Activated T-cell treated with anti-CD3 and anti-CD28 coated beads, Interleukin-2, amount 50 U/mL, for 24 hours (primary cell): Measurements from ENCODE around the gene GJB5.
"Not testable (repeated sequence)": the region's sequence is repeated elsewhere in the genome, so short reads cannot be mapped to it uniquely, and the experiment has no call there.

Experiments
- DNase-seq: peaks from one replicate; pipeline ENCODE4 v3.0.0-alpha.2; 2020
- H3K27ac Mint-ChIP-seq: 2 replicates; pipeline ENCODE4 v1.8.0; 2020; ENCODE audit warnings: mild to moderate bottlenecking, mixed read lengths
- H3K27me3 Mint-ChIP-seq: 2 replicates; pipeline ENCODE4 v1.8.0; 2020; ENCODE audit warnings: mixed read lengths
- H3K36me3 Mint-ChIP-seq: 2 replicates; pipeline ENCODE4 v1.8.0; 2020; ENCODE audit warnings: low read depth, mixed read lengths
- H3K4me1 Mint-ChIP-seq: 2 replicates; pipeline ENCODE4 v1.8.0; 2020; ENCODE audit warnings: low read depth, mixed read lengths
- H3K4me3 Mint-ChIP-seq: 2 replicates; pipeline ENCODE4 v1.8.0; 2020; ENCODE audit warnings: mild to moderate bottlenecking, moderate library complexity, mixed read lengths
- H3K9me3 Mint-ChIP-seq: 2 replicates; pipeline ENCODE4 v1.8.0; 2020; ENCODE audit warnings: mixed read lengths

Gene GJB5

DNA sequence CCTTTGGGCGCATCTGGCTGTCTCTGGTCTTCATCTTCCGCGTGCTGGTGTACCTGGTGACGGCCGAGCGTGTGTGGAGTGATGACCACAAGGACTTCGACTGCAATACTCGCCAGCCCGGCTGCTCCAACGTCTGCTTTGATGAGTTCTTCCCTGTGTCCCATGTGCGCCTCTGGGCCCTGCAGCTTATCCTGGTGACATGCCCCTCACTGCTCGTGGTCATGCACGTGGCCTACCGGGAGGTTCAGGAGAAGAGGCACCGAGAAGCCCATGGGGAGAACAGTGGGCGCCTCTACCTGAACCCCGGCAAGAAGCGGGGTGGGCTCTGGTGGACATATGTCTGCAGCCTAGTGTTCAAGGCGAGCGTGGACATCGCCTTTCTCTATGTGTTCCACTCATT lies 2.5 kb downstream of the GJB5 start:
- Mint-ChIP-seq H3K4me3 (no peak overlapping the region), H3K27me3 (peaks cover 4% of the 10 kb centered on the region), H3K27ac (no peak overlapping the region), H3K9me3 (no peaks in the 10 kb centered on the region), H3K4me1 (no peaks in the 10 kb centered on the region), H3K36me3 (no peaks in the 10 kb centered on the region)
- DNase-seq: no peak

DNA sequence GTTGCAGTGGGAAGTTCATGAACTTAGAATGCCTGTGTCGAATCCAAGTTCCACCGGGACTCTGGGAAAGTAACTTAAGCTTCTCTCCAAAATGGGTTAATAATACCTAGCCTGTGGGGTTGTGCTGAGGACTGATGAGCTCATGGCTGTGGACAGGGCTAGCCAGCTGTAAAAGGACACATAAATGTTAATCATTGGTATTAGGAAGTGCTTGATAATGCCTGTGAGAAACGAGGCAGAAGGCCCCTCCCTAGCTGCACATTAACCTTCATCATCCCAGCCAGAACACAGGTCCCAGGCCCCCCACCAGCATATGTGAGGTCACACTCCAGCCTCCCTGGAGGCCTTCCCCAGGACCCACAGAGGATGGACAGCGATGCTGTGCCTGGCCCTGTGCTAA lies 3.9 kb downstream of the GJB5 start:
- Mint-ChIP-seq H3K4me3 (no peak overlapping the region), H3K4me1 (no peaks in the 10 kb centered on the region), H3K36me3 (no peaks in the 10 kb centered on the region), H3K9me3 (no peaks in the 10 kb centered on the region), H3K27me3 (peaks cover 4% of the 10 kb centered on the region), H3K27ac (no peak overlapping the region)
- DNase-seq: no peak

DNA sequence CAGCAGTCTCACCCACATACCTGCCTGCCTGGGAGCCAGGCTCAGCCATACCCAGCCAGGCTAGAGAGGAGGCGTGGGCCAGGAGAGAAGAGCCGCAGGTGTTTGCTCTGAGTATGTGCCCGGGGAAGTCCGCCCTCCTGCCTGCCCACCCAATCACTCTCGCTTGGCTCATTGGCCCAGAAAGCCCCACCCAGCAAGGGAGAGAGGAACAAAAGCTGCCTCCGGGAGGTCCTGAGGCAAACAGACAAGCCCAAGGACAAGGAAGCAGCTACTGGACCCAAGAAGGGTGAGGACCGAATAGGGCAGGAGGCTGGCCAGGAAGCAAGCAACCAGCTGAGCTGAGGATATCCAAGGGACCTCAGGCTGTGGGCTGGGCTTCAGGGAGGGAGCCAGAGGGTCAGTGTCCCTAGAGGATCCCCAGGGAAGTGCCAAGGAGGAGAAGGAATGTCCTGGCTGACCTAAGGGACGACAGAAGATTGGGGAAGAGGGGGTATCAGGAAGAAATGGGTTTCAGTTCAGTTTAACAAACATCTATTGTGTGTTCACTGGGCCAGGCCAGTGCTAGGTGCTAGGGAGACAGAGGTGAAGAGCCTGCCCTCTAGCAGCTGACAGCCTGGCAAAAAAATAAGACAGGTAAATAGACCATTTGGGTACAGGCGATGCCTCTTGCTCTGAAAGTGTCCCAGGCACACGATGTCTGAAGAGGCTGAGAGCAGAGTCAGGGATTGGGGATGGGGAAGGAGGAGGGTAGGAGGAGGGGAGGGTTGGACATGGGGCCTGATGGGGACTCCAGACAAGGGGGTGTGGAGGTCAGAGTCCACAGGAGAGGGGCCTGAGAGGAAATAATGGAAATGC lies 4.9 kb downstream of the GJB5 start, which contains the start of gene GJB4:
Gene GJB4 (plus strand): TSS at position 238 of the 855 bp plus-strand sequence. CDS start 1,515 bp downstream, outside the sequence.
- H3K27me3 Mint-ChIP-seq: peaks cover 4% of the 10 kb centered on the region

DNA sequence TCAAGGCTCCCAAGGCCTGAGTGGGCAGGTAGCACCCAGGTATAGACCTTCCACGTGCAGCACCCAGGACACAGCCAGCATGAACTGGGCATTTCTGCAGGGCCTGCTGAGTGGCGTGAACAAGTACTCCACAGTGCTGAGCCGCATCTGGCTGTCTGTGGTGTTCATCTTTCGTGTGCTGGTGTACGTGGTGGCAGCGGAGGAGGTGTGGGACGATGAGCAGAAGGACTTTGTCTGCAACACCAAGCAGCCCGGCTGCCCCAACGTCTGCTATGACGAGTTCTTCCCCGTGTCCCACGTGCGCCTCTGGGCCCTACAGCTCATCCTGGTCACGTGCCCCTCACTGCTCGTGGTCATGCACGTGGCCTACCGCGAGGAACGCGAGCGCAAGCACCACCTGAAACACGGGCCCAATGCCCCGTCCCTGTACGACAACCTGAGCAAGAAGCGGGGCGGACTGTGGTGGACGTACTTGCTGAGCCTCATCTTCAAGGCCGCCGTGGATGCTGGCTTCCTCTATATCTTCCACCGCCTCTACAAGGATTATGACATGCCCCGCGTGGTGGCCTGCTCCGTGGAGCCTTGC lies 6.4 kb downstream of the GJB5 start:
- DNase-seq: no peak
- Mint-ChIP-seq H3K9me3 (no peaks in the 10 kb centered on the region), H3K36me3 (no peaks in the 10 kb centered on the region), H3K27me3 (peaks cover 4% of the 10 kb centered on the region), H3K4me1 (no peaks in the 10 kb centered on the region), H3K4me3 (no peak overlapping the region), H3K27ac (no peak overlapping the region)

More for the DNA sequence above, 4.9 kb downstream of the GJB5 start, which contains the start of gene GJB4:
- Mint-ChIP-seq H3K36me3 (no peaks in the 10 kb centered on the region), H3K27ac (no peak within 1 kb of the TSS), H3K4me3 (no peak within 1 kb of the TSS), H3K4me1 (no peaks in the 10 kb centered on the region), H3K9me3 (no peaks in the 10 kb centered on the region)
- no peak for DNase-seq

DNA sequence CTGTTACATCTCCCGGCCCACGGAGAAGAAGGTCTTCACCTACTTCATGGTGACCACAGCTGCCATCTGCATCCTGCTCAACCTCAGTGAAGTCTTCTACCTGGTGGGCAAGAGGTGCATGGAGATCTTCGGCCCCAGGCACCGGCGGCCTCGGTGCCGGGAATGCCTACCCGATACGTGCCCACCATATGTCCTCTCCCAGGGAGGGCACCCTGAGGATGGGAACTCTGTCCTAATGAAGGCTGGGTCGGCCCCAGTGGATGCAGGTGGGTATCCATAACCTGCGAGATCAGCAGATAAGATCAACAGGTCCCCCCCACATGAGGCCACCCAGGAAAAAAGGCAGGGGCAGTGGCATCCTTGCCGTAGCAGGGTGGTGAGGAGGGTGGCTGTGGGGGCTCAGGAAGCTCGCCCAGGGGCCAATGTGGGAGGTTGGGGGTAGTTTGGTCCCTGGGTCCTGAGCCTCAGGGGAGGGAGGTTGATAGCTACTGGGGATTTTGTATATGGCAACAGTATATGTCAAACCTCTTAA lies 7.0 kb downstream of the GJB5 start:
- H3K4me3 Mint-ChIP-seq: no peak overlapping the region
- no peak overlapping the region for H3K27ac Mint-ChIP-seq
- no peaks in the 10 kb centered on the region for H3K9me3 Mint-ChIP-seq
- H3K36me3 Mint-ChIP-seq: no peaks in the 10 kb centered on the region
- DNase-seq: no peak
- peaks cover 4% of the 10 kb centered on the region for H3K27me3 Mint-ChIP-seq
- no peaks in the 10 kb centered on the region for H3K4me1 Mint-ChIP-seq

DNA sequence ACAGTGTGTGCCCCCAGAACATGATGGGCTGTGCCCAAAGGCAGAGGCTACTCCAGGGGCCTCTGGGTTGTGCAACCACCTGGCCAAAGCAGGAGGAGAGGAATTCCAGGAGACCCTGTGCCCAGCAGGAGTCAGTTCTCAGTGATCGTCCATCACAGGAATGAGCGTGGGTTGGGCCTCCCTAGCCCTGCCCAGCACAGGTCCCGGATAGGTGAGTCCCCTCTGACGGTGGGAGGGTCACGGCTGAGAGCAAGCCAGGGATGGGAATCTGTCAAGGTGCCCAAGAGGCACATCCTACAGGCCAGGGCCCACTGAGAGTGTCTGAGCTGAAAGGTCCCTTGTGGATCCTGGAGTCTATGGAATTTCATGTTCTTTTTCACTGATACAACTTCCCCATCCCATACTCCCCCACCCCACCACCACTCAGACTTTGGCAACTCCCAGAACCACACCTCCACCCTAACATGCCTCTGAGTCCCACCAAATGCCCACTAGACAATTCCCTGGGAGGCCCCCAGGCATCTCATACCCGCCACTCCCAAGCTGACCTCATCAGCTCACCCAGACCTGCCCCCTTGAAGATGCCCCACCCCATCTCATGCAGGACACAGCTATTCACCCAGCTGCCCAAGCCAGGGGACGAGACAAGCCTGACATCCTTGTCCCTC lies 7.8 kb downstream of the GJB5 start:
- no peaks in the 10 kb centered on the region for H3K36me3 Mint-ChIP-seq
- no peak overlapping the region for H3K27ac Mint-ChIP-seq
- peaks cover 3% of the 10 kb centered on the region for H3K27me3 Mint-ChIP-seq
- no peaks in the 10 kb centered on the region for H3K4me1 Mint-ChIP-seq
- no peak for DNase-seq
- H3K9me3 Mint-ChIP-seq: no peaks in the 10 kb centered on the region
- no peak overlapping the region for H3K4me3 Mint-ChIP-seq

DNA sequence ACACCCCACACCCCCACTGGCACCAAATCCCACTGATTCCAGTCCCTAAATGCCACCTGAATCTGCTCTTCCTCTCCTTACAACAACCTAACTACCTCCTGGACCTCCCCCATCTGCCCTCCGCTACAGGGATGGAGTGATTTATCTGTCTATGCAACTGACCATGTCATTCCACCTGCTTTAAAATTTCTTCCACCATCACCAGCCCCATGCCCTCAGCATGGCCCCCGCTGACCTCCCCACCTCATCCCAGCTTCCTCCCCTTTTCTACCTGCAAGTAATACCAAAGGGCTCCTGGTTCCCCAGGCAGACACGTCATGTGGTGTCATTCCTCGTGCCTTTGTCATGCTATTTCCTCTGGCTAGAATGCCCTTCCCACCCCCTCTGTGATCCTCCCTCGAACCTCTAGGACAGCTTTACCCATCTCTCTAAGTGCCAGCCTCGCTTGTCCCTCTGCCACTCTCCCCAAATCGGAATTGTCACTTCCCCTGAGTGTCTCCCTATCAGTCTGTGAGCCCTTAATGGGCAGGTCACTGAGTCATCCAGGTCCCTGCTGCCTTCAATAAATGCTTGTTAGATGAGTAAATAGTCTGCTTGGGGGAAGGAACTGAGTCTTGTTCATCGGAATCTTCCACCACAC lies 8.4 kb downstream of the GJB5 start:
- Mint-ChIP-seq H3K27me3 (no peaks in the 10 kb centered on the region), H3K4me3 (no peak overlapping the region), H3K27ac (no peak overlapping the region), H3K9me3 (no peaks in the 10 kb centered on the region), H3K36me3 (no peaks in the 10 kb centered on the region), H3K4me1 (no peaks in the 10 kb centered on the region)
- DNase-seq: no peak

DNA sequence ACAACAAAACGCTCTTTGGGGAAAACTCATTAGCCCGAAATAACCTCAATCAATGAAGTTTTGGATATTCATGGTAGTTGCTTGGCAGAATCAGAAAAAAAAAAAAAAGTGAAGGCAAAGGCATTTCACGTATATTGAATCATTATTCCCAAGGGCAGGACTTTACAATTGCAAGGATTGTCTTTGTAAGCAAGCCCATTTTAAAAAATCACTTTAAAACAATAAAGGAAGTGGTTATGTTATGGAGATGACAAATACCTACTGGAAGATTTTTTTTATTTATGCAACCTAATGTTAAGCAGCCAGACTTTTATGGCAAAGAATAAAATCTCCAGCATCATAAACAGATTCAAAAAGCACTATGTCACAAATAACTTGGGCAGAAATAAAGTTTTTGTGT lies 14.0 kb downstream of the GJB5 start:
- Mint-ChIP-seq H3K27ac (no peak overlapping the region), H3K9me3 (no peaks in the 10 kb centered on the region), H3K4me1 (no peaks in the 10 kb centered on the region), H3K27me3 (peaks cover 4% of the 10 kb centered on the region), H3K4me3 (no peak overlapping the region), H3K36me3 (no peaks in the 10 kb centered on the region)
- DNase-seq: no peak

DNA sequence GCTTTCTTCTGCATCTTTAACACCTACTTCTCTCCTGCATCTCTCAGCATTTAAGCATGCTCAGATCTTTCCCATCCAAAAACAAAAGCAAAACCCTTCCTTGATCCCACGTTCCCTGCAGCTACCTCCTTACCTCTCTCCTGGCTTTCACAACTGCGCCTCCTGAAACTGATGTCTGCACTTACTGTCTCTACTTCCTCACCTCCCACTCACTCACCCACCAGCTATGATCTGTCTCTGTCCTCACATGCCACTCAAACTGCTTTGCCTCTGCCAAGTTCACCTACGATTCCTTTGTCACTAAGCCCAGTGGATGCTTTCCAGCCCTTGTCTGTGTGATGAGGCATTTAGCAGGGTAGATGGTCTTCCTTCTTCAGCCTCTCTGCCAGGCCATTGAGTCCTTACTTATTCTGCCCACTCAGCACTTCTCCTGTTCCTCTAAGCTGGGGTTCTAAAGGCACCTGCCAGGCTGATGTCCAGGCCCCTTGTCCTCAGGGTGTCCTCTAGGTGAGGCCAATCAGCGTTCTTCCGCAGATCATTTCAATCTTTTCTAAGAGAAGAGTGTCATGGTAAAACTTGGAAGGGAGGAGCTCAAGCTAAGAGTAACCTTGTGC lies 16.2 kb downstream of the GJB5 start:
- peaks cover 4% of the 10 kb centered on the region for H3K27me3 Mint-ChIP-seq
- H3K27ac Mint-ChIP-seq: no peak overlapping the region
- no peaks in the 10 kb centered on the region for H3K4me1 Mint-ChIP-seq
- H3K4me3 Mint-ChIP-seq: no peak overlapping the region
- no peaks in the 10 kb centered on the region for H3K36me3 Mint-ChIP-seq
- no peak for DNase-seq
- H3K9me3 Mint-ChIP-seq: no peaks in the 10 kb centered on the region

DNA sequence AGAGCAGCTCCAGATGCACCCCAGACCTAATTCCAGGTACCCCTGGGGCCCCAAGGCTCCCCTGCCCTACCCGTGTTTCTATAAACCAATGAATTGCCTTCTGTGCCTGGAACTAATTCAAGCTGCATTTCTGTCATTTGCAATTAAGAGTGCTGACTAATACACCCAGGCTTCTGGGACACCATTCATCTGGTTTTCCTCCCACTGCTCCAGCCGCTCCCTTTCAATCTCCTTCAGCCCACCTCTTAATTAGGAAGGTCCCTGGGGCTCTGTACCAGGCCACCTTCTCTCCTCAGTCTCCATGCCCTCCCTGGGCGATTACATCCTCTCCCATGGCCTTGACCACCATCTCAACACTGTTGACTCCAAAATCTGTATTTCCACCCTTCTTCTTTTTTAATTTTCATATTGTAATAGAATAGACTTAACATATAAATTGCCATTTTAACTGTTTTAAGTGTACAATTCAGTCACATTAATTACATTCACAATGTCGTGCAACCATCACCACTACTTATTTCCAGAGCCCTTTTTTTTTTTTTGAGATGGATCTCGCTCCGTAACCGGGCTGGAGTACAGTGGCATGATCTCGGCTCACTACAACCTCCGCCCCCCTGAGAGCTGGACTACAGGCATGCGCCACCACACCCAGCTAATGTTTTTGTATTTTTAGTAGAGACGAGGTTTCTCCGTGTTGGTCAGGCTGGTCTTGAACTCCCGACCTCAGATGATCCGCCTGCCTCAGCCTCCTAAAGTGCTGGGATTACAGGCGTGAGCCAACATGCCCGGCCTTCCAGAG lies 16.9 kb downstream of the GJB5 start:
- no peaks in the 10 kb centered on the region for H3K4me1 Mint-ChIP-seq
- no peaks in the 10 kb centered on the region for H3K36me3 Mint-ChIP-seq
- H3K27me3 Mint-ChIP-seq: peaks cover 4% of the 10 kb centered on the region
- no peaks in the 10 kb centered on the region for H3K9me3 Mint-ChIP-seq
- no peak overlapping the region for H3K27ac Mint-ChIP-seq
- no peak overlapping the region for H3K4me3 Mint-ChIP-seq
- DNase-seq: no peak

DNA sequence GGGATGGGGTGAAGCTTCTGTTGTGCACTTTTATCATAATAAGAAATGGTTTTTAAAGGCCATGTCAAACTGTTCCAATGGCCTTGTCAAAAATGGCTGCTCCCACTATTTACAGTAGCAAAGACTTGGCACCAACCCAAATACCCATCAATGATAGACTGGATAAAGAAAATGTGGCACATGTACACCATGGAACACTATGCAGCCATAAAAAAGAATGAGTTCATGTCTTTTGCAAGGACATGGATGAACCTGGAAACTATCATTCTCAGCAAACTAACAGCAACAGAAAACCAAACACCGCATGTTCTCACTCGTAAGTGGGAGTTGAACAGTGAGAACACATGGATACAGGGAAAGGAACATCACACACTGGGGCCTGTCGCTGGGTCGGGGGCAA lies 18.3 kb downstream of the GJB5 start:
- H3K4me3 Mint-ChIP-seq, H3K27ac Mint-ChIP-seq, H3K4me1 Mint-ChIP-seq, H3K9me3 Mint-ChIP-seq, DNase-seq, H3K36me3 Mint-ChIP-seq: not testable (repeated sequence)
- peaks cover 12% of the 10 kb centered on the region for H3K27me3 Mint-ChIP-seq

DNA sequence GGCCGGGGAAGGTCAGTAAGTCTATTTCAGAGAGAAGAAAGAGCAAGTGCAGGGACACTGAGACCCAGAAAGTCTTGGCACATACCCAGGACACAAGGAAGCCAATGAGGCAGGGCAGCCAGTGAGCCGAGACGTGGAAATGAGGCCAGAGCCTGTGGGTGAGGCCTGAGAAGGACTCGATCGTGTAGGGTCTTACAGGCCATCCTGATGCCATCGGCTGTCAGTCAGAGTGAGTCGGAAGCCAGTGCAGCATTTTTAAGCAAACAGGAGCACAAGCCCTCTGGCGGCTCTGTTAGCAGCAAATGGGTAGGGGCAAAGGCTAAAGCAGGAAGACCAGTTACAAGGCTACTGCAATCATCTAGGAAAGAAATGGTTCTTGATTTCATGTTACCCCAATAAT lies 20.1 kb downstream of the GJB5 start:
- Mint-ChIP-seq H3K4me1 (no peaks in the 10 kb centered on the region), H3K27me3 (peaks cover 30% of the 10 kb centered on the region), H3K36me3 (no peaks in the 10 kb centered on the region), H3K9me3 (no peaks in the 10 kb centered on the region), H3K27ac (no peak overlapping the region), H3K4me3 (no peak overlapping the region)
- DNase-seq: no peak

DNA sequence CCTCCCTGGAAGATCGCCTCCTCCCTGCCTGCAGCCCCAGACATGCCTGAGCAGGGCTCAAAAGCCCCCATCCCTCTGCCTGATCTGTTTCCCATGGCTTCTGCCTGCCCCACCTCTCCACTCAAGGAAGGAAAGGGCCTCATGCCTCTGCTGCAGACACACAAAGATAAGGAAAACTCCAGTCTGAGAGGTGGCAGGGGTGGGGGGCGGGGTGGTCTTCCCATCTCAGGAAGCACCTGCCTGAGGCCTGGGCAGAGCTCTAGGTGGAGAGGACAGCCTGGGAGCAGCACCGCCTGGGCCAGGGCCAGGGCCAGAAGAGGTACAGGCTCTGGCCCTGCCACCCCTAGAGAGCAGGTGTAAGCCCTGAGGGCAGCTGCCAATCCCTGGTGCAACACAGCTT lies 22.1 kb downstream of the GJB5 start:
- no peak for DNase-seq

More for the DNA sequence above, 22.1 kb downstream of the GJB5 start:
- H3K27me3 Mint-ChIP-seq: peaks cover 42% of the 10 kb centered on the region
- no peak overlapping the region for H3K27ac Mint-ChIP-seq
- H3K9me3 Mint-ChIP-seq: no peaks in the 10 kb centered on the region
- H3K4me3 Mint-ChIP-seq: no peak overlapping the region
- H3K4me1 Mint-ChIP-seq: peaks cover under 1% of the 10 kb centered on the region
- H3K36me3 Mint-ChIP-seq: no peaks in the 10 kb centered on the region
